GM18507 (cell line): Measurements from ENCODE around the gene PRR33.
"Not testable (repeated sequence)": the region's sequence is repeated elsewhere in the genome, so short reads cannot be mapped to it uniquely, and the experiment has no call there.

ENCODE experiments used
- DNase-seq: peaks from one replicate; pipeline ENCODE4 v3.0.0; 2011; ENCODE audit warnings: low read depth; ENCODE audit not compliant: insufficient read length; ENCODE audit errors: extremely low spot score
- FAIRE-seq: peaks from 2 replicates; lab custom pipeline; 2011; peaks lifted over from hg19 to GRCh38; lab: Jason Lieb, UNC

PRR33 gene

GRCh38 chr11:1892558-1892957 lies 863 bp upstream of the PRR33 start:
- DNase-seq (no peak), FAIRE-seq (no peak)

- FAIRE-seq (no peak), DNase-seq (no peak)
Measured at GRCh38 chr11:1892116-1892515, 421 bp upstream of the PRR33 start.

GRCh38 chr11:1890856-1891830 lies 552 bp downstream of the PRR33 start:
- DNase-seq (no peak), FAIRE-seq (no peak)

- no peak for FAIRE-seq
Measured at GRCh38 chr11:1889941-1890855, 1.5 kb downstream of the PRR33 start.

GRCh38 chr11:1889224-1889930 lies 2.3 kb downstream of the PRR33 start:
- no peak for DNase-seq
- no peak for FAIRE-seq

More at GRCh38 chr11:1889941-1890855, 1.5 kb downstream of the PRR33 start:
- DNase-seq: no peak

- no peak for FAIRE-seq
- no peak for DNase-seq
Measured at GRCh38 chr11:1888811-1889210, 2.9 kb downstream of the PRR33 start.

GRCh38 chr11:1888347-1888753 lies 3.3 kb downstream of the PRR33 start:
- DNase-seq: no peak
- no peak for FAIRE-seq

GRCh38 chr11:1887451-1888346 lies 4.0 kb downstream of the PRR33 start:
- FAIRE-seq (no peak), DNase-seq (no peak)

GRCh38 chr11:1886551-1886950 lies 5.1 kb downstream of the PRR33 start:
- FAIRE-seq: not testable (repeated sequence)

GRCh38 chr11:1884303-1884700 lies 7.4 kb downstream of the PRR33 start:
- DNase-seq (no peak), FAIRE-seq (no peak)

More at GRCh38 chr11:1886551-1886950, 5.1 kb downstream of the PRR33 start:
- DNase-seq: not testable (repeated sequence)

GRCh38 chr11:1883346-1884302 lies 8.1 kb downstream of the PRR33 start:
- FAIRE-seq: no peak
- no peak for DNase-seq

GRCh38 chr11:1882265-1883238 lies 9.1 kb downstream of the PRR33 start:
- peak; percentile 42 for FAIRE-seq

GRCh38 chr11:1881442-1882264 lies 10.0 kb downstream of the PRR33 start:
- DNase-seq (no peak), FAIRE-seq (no peak)

More at GRCh38 chr11:1882265-1883238, 9.1 kb downstream of the PRR33 start:
- DNase-seq: peak; percentile 76

- FAIRE-seq (no peak), DNase-seq (no peak)
Measured at GRCh38 chr11:1880746-1881441, 10.8 kb downstream of the PRR33 start.
